Bronchial epithelial cell (primary cell): ENCODE data around the gene ZFPL1. TPM values are rescaled to one million over a fixed set of nuclear protein-coding genes. Genes with fewer than 3 reads are reported as not detected.

Experiments
- DNase-seq: peaks from one replicate; pipeline ENCODE4 v3.0.0-alpha.2; 2010; ENCODE audit warnings: low read depth
- FAIRE-seq: peaks from 2 replicates; lab custom pipeline; 2011; peaks lifted over from hg19 to GRCh38; lab: Jason Lieb, UNC
- H3K27me3 ChIP-seq: 2 replicates; pipeline ENCODE4 v1.5.1; 2011; ENCODE audit warnings: low read length; ENCODE audit not compliant: control insufficient read depth, insufficient read depth
- H3K36me3 ChIP-seq: 2 replicates; pipeline ENCODE4 v1.5.1; 2011; ENCODE audit warnings: low read length; ENCODE audit not compliant: control insufficient read depth, insufficient read depth
- H3K4me3 ChIP-seq: 2 replicates; pipeline ENCODE4 v1.5.1; 2011; ENCODE audit warnings: mild to moderate bottlenecking, low read depth, low read length, control low read depth
- total RNA-seq: library from RNA; depleted of rRNA; stranded (reverse); fragments of >200 nt; gene quantifications from 2 replicates; pipeline ENCODE4 v1.2.1, GENCODE V29; 2014
- TF ChIP-seq, protein P1 (sequence below): IDR thresholded peaks from 2 replicates; pipeline ENCODE4 v1.5.1; 2011; ENCODE audit warnings: mild to moderate bottlenecking, moderate library complexity, low read length, control low read depth, inconsistent platforms; ENCODE audit not compliant: insufficient read depth, severe bottlenecking

Gene ZFPL1
- total RNA-seq, 1 donor from 2014 or later: 34.2 TPM

- DNase-seq (peak; percentile 23), FAIRE-seq (no peak)
- H3K27me3 ChIP-seq: peaks cover 2% of the 10 kb centered on the region
- TF ChIP-seq, protein P1, sequence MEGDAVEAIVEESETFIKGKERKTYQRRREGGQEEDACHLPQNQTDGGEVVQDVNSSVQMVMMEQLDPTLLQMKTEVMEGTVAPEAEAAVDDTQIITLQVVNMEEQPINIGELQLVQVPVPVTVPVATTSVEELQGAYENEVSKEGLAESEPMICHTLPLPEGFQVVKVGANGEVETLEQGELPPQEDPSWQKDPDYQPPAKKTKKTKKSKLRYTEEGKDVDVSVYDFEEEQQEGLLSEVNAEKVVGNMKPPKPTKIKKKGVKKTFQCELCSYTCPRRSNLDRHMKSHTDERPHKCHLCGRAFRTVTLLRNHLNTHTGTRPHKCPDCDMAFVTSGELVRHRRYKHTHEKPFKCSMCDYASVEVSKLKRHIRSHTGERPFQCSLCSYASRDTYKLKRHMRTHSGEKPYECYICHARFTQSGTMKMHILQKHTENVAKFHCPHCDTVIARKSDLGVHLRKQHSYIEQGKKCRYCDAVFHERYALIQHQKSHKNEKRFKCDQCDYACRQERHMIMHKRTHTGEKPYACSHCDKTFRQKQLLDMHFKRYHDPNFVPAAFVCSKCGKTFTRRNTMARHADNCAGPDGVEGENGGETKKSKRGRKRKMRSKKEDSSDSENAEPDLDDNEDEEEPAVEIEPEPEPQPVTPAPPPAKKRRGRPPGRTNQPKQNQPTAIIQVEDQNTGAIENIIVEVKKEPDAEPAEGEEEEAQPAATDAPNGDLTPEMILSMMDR: peak; percentile 31
- no peak overlapping the region for H3K4me3 ChIP-seq
- no peaks in the 10 kb centered on the region for H3K36me3 ChIP-seq
These were observed 23.1 kb upstream of the ZFPL1 start for GRCh38 chr11:65060913-65061408.

- FAIRE-seq: peak; percentile 83
- TF ChIP-seq, protein P1: no peak
- Histone ChIP-seq H3K27me3 (peaks cover 2% of the 10 kb centered on the region), H3K36me3 (no peaks in the 10 kb centered on the region), H3K4me3 (no peak overlapping the region)
- DNase-seq: peak; percentile 31
These were observed 20.5 kb upstream of the ZFPL1 start for GRCh38 chr11:65063532-65063931.

- H3K4me3 ChIP-seq: no peak overlapping the region
- TF ChIP-seq, protein P1: no peak
- no peak for DNase-seq
- no peaks in the 10 kb centered on the region for H3K27me3 ChIP-seq
- H3K36me3 ChIP-seq: no peaks in the 10 kb centered on the region
- FAIRE-seq: no peak
These were observed 19.2 kb upstream of the ZFPL1 start for GRCh38 chr11:65064847-65065240.

DNA sequence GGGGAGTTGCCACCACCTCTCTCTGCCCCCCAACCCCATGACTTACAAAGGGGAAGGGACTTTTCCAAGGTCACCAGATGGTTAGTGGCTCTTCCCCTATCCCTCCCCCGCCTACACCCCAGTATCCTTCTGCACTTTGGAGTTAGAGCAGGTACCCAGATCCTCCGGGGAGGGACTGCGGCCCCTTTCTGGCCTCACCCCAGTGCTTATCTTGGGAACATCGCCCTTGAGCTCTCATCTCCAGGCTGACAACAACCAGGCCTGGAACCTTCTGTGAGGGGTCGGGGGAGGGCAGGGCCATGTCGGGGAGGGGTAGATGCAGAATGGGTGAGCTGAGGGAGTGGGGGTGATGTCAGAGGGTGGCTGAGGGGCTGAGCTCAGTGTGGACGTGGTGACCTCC lies 18.2 kb upstream of the ZFPL1 start:
- TF ChIP-seq, protein P1: no peak
- no peaks in the 10 kb centered on the region for H3K36me3 ChIP-seq
- H3K4me3 ChIP-seq: no peak overlapping the region
- no peak for DNase-seq
- H3K27me3 ChIP-seq: no peaks in the 10 kb centered on the region
- no peak for FAIRE-seq

DNA sequence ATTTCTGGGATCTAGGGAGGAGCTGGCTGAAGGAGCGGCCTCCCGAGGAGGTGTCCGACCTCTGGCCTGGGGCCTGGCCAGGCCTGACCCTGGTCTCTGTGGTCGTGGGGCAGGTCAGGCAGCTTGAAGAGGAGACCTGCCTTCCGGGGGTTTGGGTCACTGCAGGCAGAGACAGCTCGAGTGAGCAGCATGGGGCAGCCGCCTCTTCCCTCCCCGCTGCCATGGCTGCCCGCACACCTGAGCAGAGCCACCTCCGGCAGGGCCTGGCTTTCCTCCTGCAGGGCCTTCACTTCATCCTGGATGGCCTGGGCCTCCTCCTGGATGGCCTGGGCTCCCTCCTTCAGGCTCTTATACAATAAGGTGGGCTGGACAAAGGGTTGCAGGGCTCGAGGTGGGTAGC lies 17.7 kb upstream of the ZFPL1 start:
- no peak overlapping the region for H3K4me3 ChIP-seq
- H3K27me3 ChIP-seq: no peaks in the 10 kb centered on the region
- FAIRE-seq (no peak), DNase-seq (no peak)
- TF ChIP-seq, protein P1: no peak
- H3K36me3 ChIP-seq: no peaks in the 10 kb centered on the region

GRCh38 chr11:65066805-65067291 lies 17.2 kb upstream of the ZFPL1 start:
- Histone ChIP-seq H3K36me3 (no peaks in the 10 kb centered on the region), H3K4me3 (no peak overlapping the region), H3K27me3 (no peaks in the 10 kb centered on the region)
- no peak for DNase-seq
- TF ChIP-seq, protein P1: no peak
- FAIRE-seq: no peak
